Amniotic stem cell (primary cell): ENCODE measurements around the gene NAAA.
A peak's percentile ranks its signal among the peaks of the same experiment; 100 is the strongest.
"Not testable (repeated sequence)": the region's sequence is repeated elsewhere in the genome, so short reads cannot be mapped to it uniquely, and the experiment has no call there.

Source experiments
- DNase-seq: peaks from one replicate; lab custom pipeline; 2025; lab: John Stamatoyannopoulos, UW

NAAA gene

GRCh38 chr4:75919920-75920319 is 20.9 kb downstream of the NAAA start:
- DNase-seq = no peak

GRCh38 chr4:75916091-75916661 is 24.6 kb downstream of the NAAA start:
- peak; percentile 25 for DNase-seq

- no peak for DNase-seq
These were observed 27.8 kb downstream of the NAAA start for GRCh38 chr4:75912968-75913367.

GRCh38 chr4:75910831-75911230 is 30.0 kb downstream of the NAAA start:
- not testable (repeated sequence) for DNase-seq

- no peak for DNase-seq
These were observed 31.4 kb downstream of the NAAA start for GRCh38 chr4:75909405-75909804.

- DNase-seq = no peak
These were observed 32.3 kb downstream of the NAAA start for GRCh38 chr4:75908555-75908954.

GRCh38 chr4:75907966-75908365 is 32.8 kb downstream of the NAAA start:
- no peak for DNase-seq

- no peak for DNase-seq
These were observed 36.7 kb downstream of the NAAA start for GRCh38 chr4:75904076-75904475.

GRCh38 chr4:75902352-75902751 is 38.5 kb downstream of the NAAA start, which contains the start of gene PPEF2:
Gene PPEF2 (minus strand): TSS chr4:75902452. CDS start chr4:75896325, 6,127 bp downstream.
- no peak for DNase-seq

- DNase-seq = no peak
These were observed 42.3 kb downstream of the NAAA start for GRCh38 chr4:75898536-75898935.

- DNase-seq = no peak
These were observed 45.0 kb downstream of the NAAA start for GRCh38 chr4:75895744-75896314.

- no peak for DNase-seq
These were observed 48.3 kb downstream of the NAAA start for GRCh38 chr4:75892508-75892907.

- DNase-seq = no peak
These were observed 49.2 kb downstream of the NAAA start for GRCh38 chr4:75891611-75892010.

GRCh38 chr4:75889537-75890199 is 51.1 kb downstream of the NAAA start:
- no peak for DNase-seq

GRCh38 chr4:75886104-75886503 is 54.7 kb downstream of the NAAA start:
- no peak for DNase-seq

GRCh38 chr4:75881476-75881875 is 59.3 kb downstream of the NAAA start:
- no peak for DNase-seq

- DNase-seq = no peak
These were observed 60.5 kb downstream of the NAAA start for GRCh38 chr4:75880278-75880677.

- DNase-seq = no peak
These were observed 62.5 kb downstream of the NAAA start for GRCh38 chr4:75878246-75878756.

- DNase-seq = no peak
These were observed 64.6 kb downstream of the NAAA start for GRCh38 chr4:75876218-75876617.

GRCh38 chr4:75869100-75869499 is 71.7 kb downstream of the NAAA start:
- no peak for DNase-seq

- DNase-seq = no peak
These were observed 73.7 kb downstream of the NAAA start for GRCh38 chr4:75867130-75867529.
